ENCODE data around the gene PDE8B.

Gene PDE8B

GRCh38 chr5:77210091-77210963 lies at the start of gene PDE8B:
TSS of gene PDE8B (plus strand) at chr5:77210680. CDS start at chr5:77210926, 246 bp downstream.
- no peak for DNase-seq

GRCh38 chr5:77163453-77163852 lies 47.0 kb upstream of the PDE8B start:
- no peak for DNase-seq

GRCh38 chr5:77167063-77167462 lies 43.4 kb upstream of the PDE8B start:
- DNase-seq: no peak

- DNase-seq: no peak
Observed at GRCh38 chr5:77167695-77168121, 42.8 kb upstream of the PDE8B start.

GRCh38 chr5:77168161-77168878 lies 42.2 kb upstream of the PDE8B start:
- no peak for DNase-seq

GRCh38 chr5:77168879-77169244 lies 41.6 kb upstream of the PDE8B start:
- no peak for DNase-seq

- no peak for DNase-seq
Observed at GRCh38 chr5:77170196-77170890, 40.1 kb upstream of the PDE8B start.

GRCh38 chr5:77171141-77171910 lies 39.2 kb upstream of the PDE8B start:
- DNase-seq: no peak

- no peak for DNase-seq
Observed at GRCh38 chr5:77172713-77173328, 37.7 kb upstream of the PDE8B start.

- DNase-seq: no peak
Observed at GRCh38 chr5:77174526-77174925, 36.0 kb upstream of the PDE8B start.

- DNase-seq: no peak
Observed at GRCh38 chr5:77175231-77175630, 35.2 kb upstream of the PDE8B start.

- no peak for DNase-seq
Observed at GRCh38 chr5:77176429-77176828, 34.1 kb upstream of the PDE8B start.

GRCh38 chr5:77177576-77177975 lies 32.9 kb upstream of the PDE8B start:
- DNase-seq: no peak

- DNase-seq: no peak
Observed at GRCh38 chr5:77180167-77181081, 30.1 kb upstream of the PDE8B start.

- DNase-seq: no peak
Observed at GRCh38 chr5:77181173-77181572, 29.3 kb upstream of the PDE8B start.

GRCh38 chr5:77181596-77182304 lies 28.7 kb upstream of the PDE8B start:
- DNase-seq: no peak

- DNase-seq: no peak
Observed at GRCh38 chr5:77182367-77182766, 28.1 kb upstream of the PDE8B start.

- no peak for DNase-seq
Observed at GRCh38 chr5:77186652-77187370, 23.7 kb upstream of the PDE8B start.

GRCh38 chr5:77189421-77189820 lies 21.1 kb upstream of the PDE8B start:
- DNase-seq: no peak
